GM21717 (cell line): Measurements from ENCODE around the gene MAP3K3.

Experiments
- ATAC-seq: cut with Tn5 transposase; IDR thresholded peaks from one replicate; pipeline ENCODE4 v1.9.1; 2021; ENCODE audit warnings: mild to moderate bottlenecking, moderate library complexity; ENCODE audit not compliant: unreplicated experiment

Gene MAP3K3

DNA sequence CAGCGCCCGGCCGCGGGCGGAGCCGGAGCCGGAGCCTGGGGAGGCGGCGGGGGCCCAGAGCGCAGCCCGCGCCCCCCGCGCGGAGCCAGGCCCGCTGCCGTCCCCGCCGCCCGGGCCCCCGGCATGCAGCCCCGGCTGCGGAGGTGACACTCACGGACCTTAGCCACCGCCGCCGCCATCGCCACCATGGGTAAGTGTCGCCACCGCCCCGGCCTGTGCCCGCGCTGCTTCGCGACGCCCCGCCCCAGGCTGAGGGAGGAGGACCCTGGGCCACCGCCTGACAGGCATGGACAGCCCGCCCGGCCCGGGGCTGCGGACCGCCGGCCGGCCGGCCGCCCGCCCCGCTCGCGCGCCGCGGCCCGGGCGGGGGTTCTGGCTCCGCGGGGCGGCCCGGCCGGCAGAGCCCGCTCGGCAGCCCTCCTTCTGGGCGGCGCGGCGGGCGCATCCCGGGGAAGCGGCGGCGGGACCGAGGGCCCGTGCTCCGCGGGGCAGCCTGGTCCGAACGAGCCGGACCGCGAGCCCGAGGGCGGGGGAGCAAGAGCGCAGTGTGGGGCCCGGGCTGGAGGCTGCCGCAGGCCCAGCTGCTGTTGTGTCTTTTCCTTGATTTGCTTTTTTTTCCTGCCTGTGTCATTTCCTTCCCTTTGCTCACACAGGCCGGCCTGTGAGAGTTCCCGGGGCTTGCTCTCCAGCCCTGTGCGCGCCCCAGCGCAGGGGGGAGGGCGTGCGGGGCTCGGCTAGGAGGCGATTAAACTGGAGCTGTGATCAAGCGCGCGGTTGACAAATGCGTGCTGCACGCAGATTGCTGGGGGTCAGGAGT is 565 bp downstream of the MAP3K3 start:
- peak; percentile 23 for ATAC-seq

- ATAC-seq = no peak
Measured at GRCh38 chr17:63623786-63624530, 1.7 kb downstream of the MAP3K3 start.

DNA sequence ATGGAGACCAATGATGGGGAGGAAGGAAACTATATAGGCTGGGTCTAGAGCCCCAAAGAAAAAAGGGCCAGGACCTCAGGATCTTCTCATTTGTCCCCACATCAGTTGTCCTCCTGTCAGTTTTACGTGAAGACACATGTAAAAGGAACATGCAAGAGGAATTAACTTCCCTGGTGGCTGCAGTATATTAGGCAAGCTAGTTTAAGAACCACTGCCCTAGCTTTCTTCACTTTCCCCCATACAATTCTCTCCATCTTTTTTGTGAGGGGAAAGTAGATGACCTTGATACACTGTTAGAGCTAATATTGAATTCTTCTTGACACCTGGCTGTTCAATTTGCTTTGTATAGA is 2.3 kb downstream of the MAP3K3 start:
- ATAC-seq = no peak

DNA sequence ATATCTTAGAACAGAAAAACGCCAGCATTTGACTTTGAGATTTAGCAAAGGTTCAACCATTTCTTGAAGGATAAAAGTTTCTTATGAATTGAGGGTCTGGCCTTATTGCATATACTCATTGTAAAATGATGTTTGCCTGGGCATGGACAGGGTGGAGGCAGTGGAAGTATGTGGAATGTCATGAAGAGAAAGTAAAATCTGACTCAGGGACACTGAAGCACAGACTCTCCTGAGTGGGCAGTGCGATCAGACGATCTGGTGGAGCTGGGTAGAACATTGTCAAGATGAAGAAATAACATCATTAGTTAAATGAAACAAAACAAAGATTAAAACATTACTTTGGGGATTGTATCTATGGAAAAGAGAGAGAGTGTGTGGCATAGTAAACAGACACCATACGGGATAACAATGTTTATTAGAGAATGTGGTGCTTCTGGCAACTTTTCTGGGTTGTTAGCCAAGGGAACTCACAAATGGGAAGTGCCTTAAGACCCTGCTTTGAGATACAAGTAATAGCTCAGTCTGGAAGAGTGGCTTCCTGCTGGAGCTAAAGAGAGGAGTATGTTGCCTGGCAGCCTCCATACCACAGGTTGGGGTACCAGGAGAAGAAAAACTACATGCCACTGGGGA is 4.4 kb downstream of the MAP3K3 start:
- ATAC-seq = no peak

DNA sequence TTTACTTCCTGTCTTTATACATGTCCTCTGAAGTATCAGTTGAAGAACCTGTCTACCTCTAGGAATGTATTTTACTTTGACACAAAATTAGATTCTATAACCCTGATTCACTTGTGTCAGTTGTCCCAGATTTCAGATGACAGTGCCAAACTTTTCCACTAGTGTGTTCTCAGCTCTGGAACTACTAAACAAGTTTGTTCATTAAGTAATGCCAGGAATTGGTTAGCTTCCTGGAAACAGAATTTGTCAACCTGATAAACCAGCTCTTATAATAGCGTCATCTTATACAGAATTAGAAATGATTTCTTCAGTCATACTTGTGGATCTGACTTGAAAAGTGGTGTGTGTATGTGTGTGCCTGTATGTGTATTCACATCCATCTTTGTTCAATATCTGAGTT is 7.4 kb downstream of the MAP3K3 start:
- ATAC-seq = no peak

DNA sequence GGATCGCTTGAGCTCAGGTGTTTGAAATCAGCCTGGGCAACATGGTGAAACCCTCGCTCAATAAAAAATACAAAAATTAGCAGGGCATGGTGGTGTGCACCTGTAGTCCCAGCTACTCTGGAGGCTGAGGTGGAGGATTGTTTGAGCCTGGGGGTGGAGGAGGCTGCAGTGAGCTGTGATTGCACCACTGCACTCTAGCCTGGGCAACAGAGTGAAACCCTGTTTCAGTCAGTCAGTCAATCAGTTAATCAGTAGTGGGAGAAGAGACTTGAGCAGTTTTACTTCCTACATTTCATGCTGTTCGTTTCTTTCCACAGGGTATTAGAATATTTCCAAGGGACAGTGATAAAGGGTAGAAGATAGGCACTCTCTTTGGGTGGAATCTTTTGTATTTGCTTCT is 8.8 kb downstream of the MAP3K3 start:
- no peak for ATAC-seq

DNA sequence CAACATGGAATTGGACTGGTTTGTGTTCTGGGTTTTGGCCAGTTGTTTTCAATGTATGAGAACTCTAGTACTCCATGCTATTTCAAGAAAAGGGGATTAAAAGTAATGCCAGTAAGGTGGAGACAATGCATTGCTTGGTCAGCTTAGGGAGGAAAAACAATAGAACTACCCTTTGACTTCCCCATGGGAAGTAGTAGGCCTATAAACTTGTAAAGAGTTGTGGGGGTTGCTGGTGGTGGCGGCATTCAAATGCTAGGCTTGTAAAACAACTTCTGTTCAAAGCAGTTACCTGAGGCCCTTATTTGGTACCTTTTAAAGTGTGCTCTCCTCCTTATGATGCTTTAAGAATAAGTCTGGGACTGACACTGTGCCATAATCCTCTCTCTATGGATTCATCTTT is 9.4 kb downstream of the MAP3K3 start:
- no peak for ATAC-seq

DNA sequence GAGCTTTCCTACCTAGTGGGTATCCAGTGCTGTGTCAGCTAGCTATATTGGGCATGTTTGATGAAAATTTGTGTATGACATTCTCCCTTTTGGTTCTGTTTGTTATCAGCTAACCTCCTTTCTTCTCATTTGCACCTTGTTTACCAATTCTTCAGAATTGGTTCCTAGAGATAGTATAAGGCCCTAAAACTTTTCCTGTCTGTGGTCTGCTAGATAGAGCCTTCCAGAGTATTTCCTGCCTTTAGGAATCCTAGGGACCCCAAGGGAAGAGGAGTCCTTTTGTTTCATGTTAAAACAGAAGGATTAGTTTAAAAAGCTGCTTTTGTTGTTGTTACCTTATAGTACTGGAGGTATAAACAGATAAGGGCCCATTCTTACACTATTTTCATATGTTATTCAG is 11.5 kb downstream of the MAP3K3 start:
- no peak for ATAC-seq

DNA sequence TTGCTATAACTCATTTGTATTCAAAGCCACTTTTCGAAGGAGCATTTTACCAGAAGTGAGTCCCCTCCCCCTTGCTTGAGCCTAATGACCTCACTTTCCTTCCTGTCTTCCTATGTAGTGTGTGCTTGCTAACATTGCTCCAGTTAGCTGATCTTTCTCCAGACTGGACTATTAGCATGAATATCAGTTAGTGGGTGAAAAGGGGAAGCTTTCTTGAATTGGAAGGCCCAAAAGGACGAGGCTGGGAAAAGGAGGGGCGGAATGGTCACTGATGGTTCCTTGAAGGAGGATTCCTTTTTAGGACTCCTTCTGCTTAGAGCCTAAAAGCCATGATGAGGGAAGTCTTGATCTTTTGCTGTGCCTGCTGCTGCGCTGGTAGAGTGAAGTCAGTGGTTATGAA is 11.9 kb downstream of the MAP3K3 start:
- ATAC-seq = no peak

- ATAC-seq = no peak
Measured at GRCh38 chr17:63634816-63635215, 12.6 kb downstream of the MAP3K3 start.

DNA sequence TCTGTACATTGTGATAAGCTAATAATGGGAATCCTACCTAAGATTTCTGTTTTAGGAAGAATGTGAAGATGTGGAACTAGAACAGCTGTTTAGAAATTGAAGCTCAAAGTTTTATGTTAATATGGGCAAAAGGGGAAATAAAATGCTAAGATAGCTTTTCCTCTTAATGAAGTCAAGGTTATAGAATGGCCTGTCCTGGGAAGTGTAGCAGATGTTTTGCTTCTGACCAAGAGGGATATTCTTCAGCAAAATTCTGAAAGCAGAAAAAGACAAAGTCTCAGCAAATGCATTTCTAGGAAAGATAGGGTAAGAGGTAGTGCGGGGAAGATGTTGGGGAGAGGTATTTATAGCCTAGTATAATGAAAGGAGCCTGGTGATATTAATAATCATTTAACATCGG is 13.1 kb downstream of the MAP3K3 start:
- no peak for ATAC-seq

- ATAC-seq = no peak
Measured at GRCh38 chr17:63635787-63636186, 13.6 kb downstream of the MAP3K3 start.

DNA sequence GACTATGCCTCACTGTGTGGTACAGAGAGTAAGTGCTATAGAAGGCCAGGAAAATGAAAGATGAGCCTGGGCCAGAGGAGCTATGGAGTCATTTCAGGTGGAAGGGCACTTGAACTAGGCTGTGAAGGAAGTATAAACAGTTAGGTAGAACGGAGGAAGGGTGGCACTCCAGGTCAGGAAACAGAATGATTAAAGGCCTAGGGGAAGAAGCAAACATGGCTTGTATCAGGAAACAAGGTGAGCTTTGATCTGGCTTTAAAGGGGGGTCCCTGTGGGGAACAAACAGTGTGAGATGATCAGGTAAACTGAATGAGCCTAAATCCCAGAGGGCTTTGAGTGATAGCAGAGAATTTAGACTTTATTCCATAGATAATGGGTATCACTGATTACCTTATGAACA is 16.9 kb downstream of the MAP3K3 start:
- ATAC-seq = no peak

- no peak for ATAC-seq
Measured at GRCh38 chr17:63640038-63640437, 17.8 kb downstream of the MAP3K3 start.

- no peak for ATAC-seq
Measured at GRCh38 chr17:63641692-63642448, 19.7 kb downstream of the MAP3K3 start.

DNA sequence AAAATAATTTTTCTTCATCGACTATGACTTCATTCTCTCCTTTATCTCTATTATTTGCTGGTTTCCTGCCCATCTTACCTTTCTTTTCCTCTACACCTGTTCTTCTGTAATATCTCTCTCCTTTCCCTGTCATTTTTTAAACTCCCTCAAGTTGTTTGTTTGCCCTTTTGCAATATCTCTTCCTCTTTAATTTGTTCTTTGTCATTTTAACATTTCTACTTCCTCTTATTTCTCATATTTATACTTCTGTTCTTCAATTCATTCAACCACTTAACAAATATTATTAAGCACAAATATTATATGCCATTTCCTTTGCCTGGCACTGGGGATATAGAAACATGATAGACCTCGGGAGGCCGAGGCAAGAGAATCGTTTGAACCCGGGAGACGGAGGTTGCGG is 22.6 kb downstream of the MAP3K3 start:
- no peak for ATAC-seq

GRCh38 chr17:63645775-63646487 is 23.7 kb downstream of the MAP3K3 start:
- ATAC-seq = peak; percentile 59

DNA sequence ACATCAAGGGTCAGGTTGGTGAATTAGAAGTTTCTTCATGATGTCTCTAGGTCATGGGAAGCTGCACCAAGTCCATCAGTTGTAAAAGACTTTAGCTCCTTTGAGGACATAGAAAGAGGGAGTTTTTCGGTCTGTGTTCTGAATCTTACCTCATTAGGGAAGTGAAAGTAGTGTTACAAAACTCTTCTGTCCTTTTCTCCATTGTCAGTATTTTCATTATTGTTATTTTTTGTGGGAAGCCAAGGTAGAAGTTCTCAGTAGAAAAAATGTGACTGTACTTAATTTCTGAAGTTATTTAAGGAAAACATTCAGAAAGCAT is 24.2 kb downstream of the MAP3K3 start:
- ATAC-seq = peak; percentile 89

DNA sequence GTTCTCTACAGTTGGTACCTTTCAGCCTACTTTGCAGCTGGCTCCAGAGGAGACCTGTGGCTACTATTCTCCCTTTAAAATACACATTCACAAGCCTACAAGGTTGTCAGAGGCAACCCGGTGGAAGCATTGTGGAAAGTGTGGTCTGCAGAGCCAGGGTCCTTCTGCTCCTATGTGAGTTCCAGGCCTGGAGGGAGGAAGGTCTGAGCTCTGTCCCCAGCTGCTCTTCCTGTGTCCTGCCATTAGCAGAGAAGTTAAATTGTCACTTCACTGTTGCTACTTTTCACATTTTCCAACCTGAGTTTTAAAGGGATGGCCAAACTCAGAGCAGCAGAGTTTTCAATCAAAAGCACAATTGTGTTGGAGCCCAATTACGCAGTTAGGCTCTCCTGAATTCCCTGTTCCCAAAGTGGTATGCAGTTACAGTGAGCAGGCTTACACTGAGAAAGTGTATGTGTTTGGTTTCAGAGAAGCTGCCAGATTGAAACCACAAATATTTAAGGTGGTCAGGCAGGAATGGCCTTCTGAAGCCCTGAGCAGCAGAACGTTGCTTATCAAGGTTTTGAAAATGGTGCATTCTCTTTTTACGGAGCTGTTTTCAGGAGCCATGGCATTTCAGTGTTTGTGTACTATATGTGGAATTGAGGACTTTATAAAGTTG is 25.0 kb downstream of the MAP3K3 start:
- no peak for ATAC-seq

DNA sequence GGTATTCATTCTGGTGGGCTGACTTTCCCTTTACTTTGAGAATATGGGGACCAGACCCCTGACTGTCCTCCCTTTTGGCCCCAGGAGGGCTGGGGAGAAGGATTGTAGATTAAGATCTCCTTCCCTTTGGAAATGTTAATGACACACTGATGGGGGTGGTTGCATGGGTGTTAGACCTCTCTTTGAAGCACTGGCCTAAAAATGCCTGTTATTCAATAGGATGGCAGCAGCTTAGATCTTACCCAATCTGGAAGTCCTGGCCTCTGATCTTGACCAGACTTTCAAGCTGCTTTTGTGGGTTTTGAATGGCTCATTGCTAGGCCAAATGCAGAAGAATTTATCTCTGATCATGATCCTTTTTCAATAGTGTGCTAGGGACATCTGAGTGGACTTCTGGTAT is 25.7 kb downstream of the MAP3K3 start:
- no peak for ATAC-seq
